ENCODE measurements around the gene KLHL42.

Gene KLHL42

GRCh38 chr12:27808841-27809240 is 28.8 kb downstream of the KLHL42 start:
- DNase-seq (ENCODE audit: low read depth), result no peak
- H3K4me3 ChIP-seq (ENCODE audit: low read depth, low read length), result no peak overlapping the region
- TF ChIP-seq, protein P1, sequence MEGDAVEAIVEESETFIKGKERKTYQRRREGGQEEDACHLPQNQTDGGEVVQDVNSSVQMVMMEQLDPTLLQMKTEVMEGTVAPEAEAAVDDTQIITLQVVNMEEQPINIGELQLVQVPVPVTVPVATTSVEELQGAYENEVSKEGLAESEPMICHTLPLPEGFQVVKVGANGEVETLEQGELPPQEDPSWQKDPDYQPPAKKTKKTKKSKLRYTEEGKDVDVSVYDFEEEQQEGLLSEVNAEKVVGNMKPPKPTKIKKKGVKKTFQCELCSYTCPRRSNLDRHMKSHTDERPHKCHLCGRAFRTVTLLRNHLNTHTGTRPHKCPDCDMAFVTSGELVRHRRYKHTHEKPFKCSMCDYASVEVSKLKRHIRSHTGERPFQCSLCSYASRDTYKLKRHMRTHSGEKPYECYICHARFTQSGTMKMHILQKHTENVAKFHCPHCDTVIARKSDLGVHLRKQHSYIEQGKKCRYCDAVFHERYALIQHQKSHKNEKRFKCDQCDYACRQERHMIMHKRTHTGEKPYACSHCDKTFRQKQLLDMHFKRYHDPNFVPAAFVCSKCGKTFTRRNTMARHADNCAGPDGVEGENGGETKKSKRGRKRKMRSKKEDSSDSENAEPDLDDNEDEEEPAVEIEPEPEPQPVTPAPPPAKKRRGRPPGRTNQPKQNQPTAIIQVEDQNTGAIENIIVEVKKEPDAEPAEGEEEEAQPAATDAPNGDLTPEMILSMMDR (IDR thresholded peaks at IDR 0.05; ENCODE audit: low read depth, low read length), result no peak
- TF ChIP-seq MAX (IDR thresholded peaks at IDR 0.05; ENCODE audit: low read depth, low read length) (no peak), MYC (IDR thresholded peaks at IDR 0.05; ENCODE audit: low read depth, low read length) (no peak), POLR2A (IDR thresholded peaks at IDR 0.05; ENCODE audit: extremely low read depth, insufficient read length) (no peak)

- TF ChIP-seq MAX (IDR thresholded peaks at IDR 0.05; ENCODE audit: low read depth, low read length), result no peak
- TF ChIP-seq, protein P1 (IDR thresholded peaks at IDR 0.05; ENCODE audit: low read depth, low read length), result no peak
- DNase-seq (ENCODE audit: low read depth), result no peak
- H3K4me3 ChIP-seq (ENCODE audit: low read depth, low read length), result no peak overlapping the region
Measured at GRCh38 chr12:27810756-27811155, 30.7 kb downstream of the KLHL42 start.

DNA sequence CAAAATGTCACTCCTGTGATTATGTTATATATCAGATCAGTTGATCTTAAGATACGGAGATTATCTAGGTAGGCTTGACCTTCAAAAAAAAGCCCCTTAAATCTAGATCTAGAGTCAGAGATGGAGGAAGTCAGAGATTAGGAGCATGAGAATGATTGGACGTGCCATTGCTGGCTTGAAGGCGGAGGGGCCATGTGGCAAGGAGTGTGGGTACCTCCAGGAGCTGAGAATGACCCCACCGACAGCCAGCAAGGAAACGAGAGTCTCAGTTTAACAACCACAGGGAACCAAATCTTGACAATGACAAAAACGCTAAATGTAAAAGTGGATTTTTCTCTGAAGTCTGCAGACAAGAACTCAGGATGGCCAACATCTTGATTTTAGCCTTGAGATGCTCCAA is 32.5 kb downstream of the KLHL42 start:
- DNase-seq (ENCODE audit: low read depth), result no peak
- TF ChIP-seq, protein P1 (IDR thresholded peaks at IDR 0.05; ENCODE audit: low read depth, low read length), result no peak
- no peak for TF ChIP-seq MAX (IDR thresholded peaks at IDR 0.05; ENCODE audit: low read depth, low read length)
- TF ChIP-seq POLR2A (IDR thresholded peaks at IDR 0.05; ENCODE audit: extremely low read depth, insufficient read length), result no peak
- no peak for TF ChIP-seq MYC (IDR thresholded peaks at IDR 0.05; ENCODE audit: low read depth, low read length)
- H3K4me3 ChIP-seq (ENCODE audit: low read depth, low read length), result no peak overlapping the region

GRCh38 chr12:27814411-27814810 is 34.4 kb downstream of the KLHL42 start:
- TF ChIP-seq, protein P1 (IDR thresholded peaks at IDR 0.05; ENCODE audit: low read depth, low read length), result no peak
- no peak for TF ChIP-seq POLR2A (IDR thresholded peaks at IDR 0.05; ENCODE audit: extremely low read depth, insufficient read length)
- TF ChIP-seq MYC (IDR thresholded peaks at IDR 0.05; ENCODE audit: low read depth, low read length), result no peak
- TF ChIP-seq MAX (IDR thresholded peaks at IDR 0.05; ENCODE audit: low read depth, low read length), result no peak
- DNase-seq (ENCODE audit: low read depth), result no peak
- no peak overlapping the region for H3K4me3 ChIP-seq (ENCODE audit: low read depth, low read length)

DNA sequence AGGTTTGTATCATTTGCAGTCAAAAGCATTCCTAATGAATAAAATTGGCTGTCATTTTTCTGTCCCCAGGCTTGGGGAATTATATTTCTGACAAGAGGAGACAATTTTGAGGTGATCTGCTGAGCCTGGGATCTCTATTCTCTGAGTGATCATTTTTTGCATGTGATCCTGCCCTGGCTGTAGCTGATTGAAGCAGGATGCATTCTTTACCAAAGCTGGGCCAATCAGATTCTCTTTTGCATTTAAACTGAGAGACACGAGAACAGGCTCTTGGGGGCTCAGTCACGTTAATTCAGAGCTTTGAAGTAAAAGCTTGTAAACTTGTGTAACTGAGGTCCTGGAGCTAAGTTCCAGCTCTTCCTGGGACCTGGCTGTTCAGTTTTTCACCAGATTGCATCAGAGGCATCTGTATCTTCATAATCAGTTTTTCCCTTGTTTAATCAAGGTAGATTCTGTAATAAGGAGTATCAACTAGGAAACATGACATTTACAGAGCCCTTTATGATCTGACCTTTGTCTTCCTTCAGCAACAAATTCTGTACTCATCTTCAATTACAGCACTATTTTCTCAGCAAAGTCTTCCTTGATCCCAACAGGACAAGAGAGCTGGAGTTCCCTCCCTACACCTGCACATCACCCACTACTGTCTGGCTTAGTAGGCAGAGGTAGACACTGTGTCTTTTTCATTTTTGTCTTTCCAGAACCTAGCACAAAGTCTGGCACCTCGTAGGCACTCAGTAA is 35.0 kb downstream of the KLHL42 start:
- TF ChIP-seq POLR2A (IDR thresholded peaks at IDR 0.05; ENCODE audit: extremely low read depth, insufficient read length) (no peak), MAX (IDR thresholded peaks at IDR 0.05; ENCODE audit: low read depth, low read length) (no peak), MYC (IDR thresholded peaks at IDR 0.05; ENCODE audit: low read depth, low read length) (no peak)
- TF ChIP-seq, protein P1 (IDR thresholded peaks at IDR 0.05; ENCODE audit: low read depth, low read length), result no peak
- no peak overlapping the region for H3K4me3 ChIP-seq (ENCODE audit: low read depth, low read length)
- no peak for DNase-seq (ENCODE audit: low read depth)

Measured in NB4 (cell line).